ENCODE results near the gene DAGLB. TPM values are rescaled to one million over a fixed set of nuclear protein-coding genes. Genes with fewer than 3 reads are reported as not detected.
"Not testable (repeated sequence)": the region's sequence is repeated elsewhere in the genome, so short reads cannot be mapped to it uniquely, and the experiment has no call there.

The DAGLB gene
- total RNA-seq, 2 donors from 2014 or later: 22.7 to 24.5 TPM

- H3K9me3 Mint-ChIP-seq: no peaks in the 10 kb centered on the region
- Histone ChIP-seq H3K4me3 (ENCODE audit: low read length) (no peak overlapping the region), H3K9me3 (ENCODE audit: control insufficient read depth, low read length) (no peaks in the 10 kb centered on the region), H3K27ac (ENCODE audit: low read depth, low read length) (no peak overlapping the region), H3K4me1 (ENCODE audit: control insufficient read depth, insufficient read depth, low read length) (no peaks in the 10 kb centered on the region), H3K9ac (ENCODE audit: extremely low read depth, low read length, poor library complexity, severe bottlenecking) (no peak overlapping the region), H3K27me3 (ENCODE audit: control insufficient read depth, insufficient read depth, low read length, poor library complexity, severe bottlenecking) (no peaks in the 10 kb centered on the region), H3K36me3 (ENCODE audit: control insufficient read depth, insufficient read depth, low read length) (peaks cover 53% of the 10 kb centered on the region)
- WGBS, 2 experiments (ENCODE audit: insufficient coverage in 1 of 2, insufficient read length in 1 of 2): 90 to 98% methylated on average over 2 to 3 of the region's 3 CpGs
- H3K27ac Mint-ChIP-seq: no peak overlapping the region
- no peaks in the 10 kb centered on the region for H3K27me3 Mint-ChIP-seq (ENCODE audit: insufficient read depth)
- DNase-seq: no peak
- no peak overlapping the region for H3K4me3 Mint-ChIP-seq
- TF ChIP-seq, protein P1, sequence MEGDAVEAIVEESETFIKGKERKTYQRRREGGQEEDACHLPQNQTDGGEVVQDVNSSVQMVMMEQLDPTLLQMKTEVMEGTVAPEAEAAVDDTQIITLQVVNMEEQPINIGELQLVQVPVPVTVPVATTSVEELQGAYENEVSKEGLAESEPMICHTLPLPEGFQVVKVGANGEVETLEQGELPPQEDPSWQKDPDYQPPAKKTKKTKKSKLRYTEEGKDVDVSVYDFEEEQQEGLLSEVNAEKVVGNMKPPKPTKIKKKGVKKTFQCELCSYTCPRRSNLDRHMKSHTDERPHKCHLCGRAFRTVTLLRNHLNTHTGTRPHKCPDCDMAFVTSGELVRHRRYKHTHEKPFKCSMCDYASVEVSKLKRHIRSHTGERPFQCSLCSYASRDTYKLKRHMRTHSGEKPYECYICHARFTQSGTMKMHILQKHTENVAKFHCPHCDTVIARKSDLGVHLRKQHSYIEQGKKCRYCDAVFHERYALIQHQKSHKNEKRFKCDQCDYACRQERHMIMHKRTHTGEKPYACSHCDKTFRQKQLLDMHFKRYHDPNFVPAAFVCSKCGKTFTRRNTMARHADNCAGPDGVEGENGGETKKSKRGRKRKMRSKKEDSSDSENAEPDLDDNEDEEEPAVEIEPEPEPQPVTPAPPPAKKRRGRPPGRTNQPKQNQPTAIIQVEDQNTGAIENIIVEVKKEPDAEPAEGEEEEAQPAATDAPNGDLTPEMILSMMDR (conservative IDR thresholded peaks at IDR 0.05): no peak
- peaks cover 7% of the 10 kb centered on the region for H3K4me1 Mint-ChIP-seq
- peaks cover 27% of the 10 kb centered on the region for H3K36me3 Mint-ChIP-seq (ENCODE audit: low read depth)
Measured at GRCh38 chr7:6475433-6476186, 27.9 kb upstream of the DAGLB start.

DNA sequence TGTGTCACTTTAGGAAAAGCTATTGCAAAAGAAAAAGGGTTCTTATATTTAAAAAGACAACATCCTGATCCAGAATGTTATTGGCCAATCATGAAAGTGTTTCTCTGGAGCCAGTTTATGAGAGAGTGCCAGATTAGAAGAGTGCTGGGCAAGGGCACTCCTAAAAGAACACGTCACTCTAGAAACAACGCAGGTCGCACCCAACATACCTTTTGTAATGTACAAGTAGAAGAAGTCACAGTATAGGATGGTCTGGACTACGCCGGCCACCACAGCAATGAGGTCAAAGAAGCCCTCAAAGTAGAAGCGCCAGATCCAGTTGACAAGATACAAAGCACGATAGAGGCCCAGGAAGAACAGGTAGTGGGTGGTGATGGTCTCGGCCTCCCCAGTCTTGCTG, 18.1 kb upstream of the DAGLB start:
- Mint-ChIP-seq H3K27me3 (ENCODE audit: insufficient read depth) (no peaks in the 10 kb centered on the region), H3K4me3 (no peak overlapping the region), H3K27ac (no peak overlapping the region), H3K36me3 (ENCODE audit: low read depth) (peaks cover 85% of the 10 kb centered on the region), H3K9me3 (peaks cover 45% of the 10 kb centered on the region), H3K4me1 (no peaks in the 10 kb centered on the region)
- Histone ChIP-seq H3K4me3 (ENCODE audit: low read length) (peak overlapping the region; percentile 8), H3K9ac (ENCODE audit: extremely low read depth, low read length, poor library complexity, severe bottlenecking) (no peak overlapping the region), H3K27me3 (ENCODE audit: control insufficient read depth, insufficient read depth, low read length, poor library complexity, severe bottlenecking) (no peaks in the 10 kb centered on the region), H3K27ac (ENCODE audit: low read depth, low read length) (no peak overlapping the region), H3K4me1 (ENCODE audit: control insufficient read depth, insufficient read depth, low read length) (no peaks in the 10 kb centered on the region), H3K9me3 (ENCODE audit: control insufficient read depth, low read length) (peaks cover 49% of the 10 kb centered on the region), H3K36me3 (ENCODE audit: control insufficient read depth, insufficient read depth, low read length) (peaks cover 90% of the 10 kb centered on the region)
- no peak for DNase-seq
- TF ChIP-seq, protein P1 (conservative IDR thresholded peaks at IDR 0.05): no peak
- 97 to 100% methylated on average over 3 to 8 of the region's 8 CpGs for WGBS, 2 experiments (ENCODE audit: insufficient coverage in 1 of 2, insufficient read length in 1 of 2)

- H3K27me3 Mint-ChIP-seq (ENCODE audit: insufficient read depth); H3K27ac ChIP-seq (ENCODE audit: low read depth, low read length); H3K9ac ChIP-seq (ENCODE audit: extremely low read depth, low read length, poor library complexity, severe bottlenecking); H3K4me1 Mint-ChIP-seq; DNase-seq; H3K27me3 ChIP-seq (ENCODE audit: control insufficient read depth, insufficient read depth, low read length, poor library complexity, severe bottlenecking); H3K4me1 ChIP-seq (ENCODE audit: control insufficient read depth, insufficient read depth, low read length); H3K4me3 ChIP-seq (ENCODE audit: low read length); H3K27ac Mint-ChIP-seq; H3K4me3 Mint-ChIP-seq: not testable (repeated sequence)
- H3K36me3 ChIP-seq (ENCODE audit: control insufficient read depth, insufficient read depth, low read length): peaks cover 79% of the 10 kb centered on the region
- Mint-ChIP-seq H3K9me3 (peaks cover 38% of the 10 kb centered on the region), H3K36me3 (ENCODE audit: low read depth) (peaks cover 68% of the 10 kb centered on the region)
- H3K9me3 ChIP-seq (ENCODE audit: control insufficient read depth, low read length): peaks cover 36% of the 10 kb centered on the region
- 93 to 94% methylated on average over 2 to 5 of the region's 5 CpGs for WGBS, 2 experiments (ENCODE audit: insufficient coverage in 1 of 2, insufficient read length in 1 of 2)
Measured at GRCh38 chr7:6463609-6464008, 15.9 kb upstream of the DAGLB start.
